Glutamatergic neuron (in vitro differentiated cells): ENCODE results near the gene MOGAT2. TPM values are rescaled to one million over a fixed set of nuclear protein-coding genes. Genes with fewer than 3 reads are reported as not detected.

ENCODE experiments used
- DNase-seq: peaks from one replicate; pipeline ENCODE4 v3.0.0; 2022
- H3K27ac Mint-ChIP-seq: one replicate; pipeline ENCODE4 v1.8.0; 2020; ENCODE audit warnings: mild to moderate bottlenecking, mixed read lengths, inconsistent platforms; ENCODE audit not compliant: unreplicated experiment
- H3K27me3 Mint-ChIP-seq: one replicate; pipeline ENCODE4 v1.8.0; 2020; ENCODE audit warnings: mild to moderate bottlenecking, moderate library complexity, mixed read lengths, inconsistent platforms; ENCODE audit not compliant: unreplicated experiment
- H3K36me3 Mint-ChIP-seq: one replicate; pipeline ENCODE4 v1.8.0; 2020; ENCODE audit warnings: mild to moderate bottlenecking, mixed read lengths, inconsistent platforms; ENCODE audit not compliant: unreplicated experiment
- H3K4me1 Mint-ChIP-seq: one replicate; pipeline ENCODE4 v1.8.0; 2020; ENCODE audit warnings: mild to moderate bottlenecking, low read depth, mixed read lengths, inconsistent platforms; ENCODE audit not compliant: unreplicated experiment
- H3K4me3 Mint-ChIP-seq: one replicate; pipeline ENCODE4 v1.8.0; 2020; ENCODE audit warnings: mild to moderate bottlenecking, mixed read lengths, inconsistent platforms; ENCODE audit not compliant: unreplicated experiment
- H3K9me3 Mint-ChIP-seq: one replicate; pipeline ENCODE4 v1.8.0; 2020; ENCODE audit warnings: mild to moderate bottlenecking, moderate library complexity, mixed read lengths, inconsistent platforms; ENCODE audit not compliant: unreplicated experiment
- CTCF ChIP-seq: fragments of 200-600 bp; sonication (generic); IDR thresholded peaks from one replicate; pipeline ENCODE4 v1.5.0; 2021; ENCODE audit not compliant: partially characterized antibody, unreplicated experiment
- total RNA-seq: library from RNA; stranded (reverse); fragmentation: NEBNext Ultra II Directional; extraction: Animal tissue kit (Norgen Biotek cat#: 25700); gene quantifications from one replicate; pipeline ENCODE4 v1.2.1, GENCODE V29; 2021; ENCODE audit not compliant: unreplicated experiment

The MOGAT2 gene
- total RNA-seq, 1 donor from 2014 or later, result not detected

- Mint-ChIP-seq H3K9me3 (peaks cover 2% of the 10 kb centered on the region), H3K4me1 (no peaks in the 10 kb centered on the region)
Measured at GRCh38 chr11:75691804-75692203, 25.8 kb upstream of the MOGAT2 start.

GRCh38 chr11:75697906-75698581, 19.6 kb upstream of the MOGAT2 start:
- no peak for TF ChIP-seq CTCF
- Mint-ChIP-seq H3K27me3 (peaks cover 8% of the 10 kb centered on the region), H3K27ac (no peak overlapping the region), H3K4me1 (no peaks in the 10 kb centered on the region), H3K9me3 (no peaks in the 10 kb centered on the region), H3K4me3 (no peak overlapping the region), H3K36me3 (no peaks in the 10 kb centered on the region)
- DNase-seq, result no peak

More at GRCh38 chr11:75691804-75692203, 25.8 kb upstream of the MOGAT2 start:
- Mint-ChIP-seq H3K27ac (no peak overlapping the region), H3K36me3 (peaks cover 1% of the 10 kb centered on the region), H3K27me3 (peaks cover 4% of the 10 kb centered on the region), H3K4me3 (no peak overlapping the region)
- no peak for TF ChIP-seq CTCF
- no peak for DNase-seq

GRCh38 chr11:75700940-75701339, 16.7 kb upstream of the MOGAT2 start:
- no peak for DNase-seq
- H3K4me1 Mint-ChIP-seq, result no peaks in the 10 kb centered on the region
- H3K27ac Mint-ChIP-seq, result no peak overlapping the region
- TF ChIP-seq CTCF, result no peak
- no peaks in the 10 kb centered on the region for H3K9me3 Mint-ChIP-seq
- H3K36me3 Mint-ChIP-seq, result peaks cover 7% of the 10 kb centered on the region
- no peak overlapping the region for H3K4me3 Mint-ChIP-seq
- peaks cover 10% of the 10 kb centered on the region for H3K27me3 Mint-ChIP-seq

GRCh38 chr11:75703695-75704237, 13.9 kb upstream of the MOGAT2 start:
- H3K27me3 Mint-ChIP-seq, result peaks cover 2% of the 10 kb centered on the region

More at GRCh38 chr11:75703695-75704237, 13.9 kb upstream of the MOGAT2 start:
- Mint-ChIP-seq H3K27ac (no peak overlapping the region), H3K4me3 (no peak overlapping the region), H3K9me3 (no peaks in the 10 kb centered on the region), H3K36me3 (peaks cover 12% of the 10 kb centered on the region), H3K4me1 (no peaks in the 10 kb centered on the region)
- no peak for TF ChIP-seq CTCF
- no peak for DNase-seq
